Endothelial cell of umbilical vein (primary cell): Measurements from ENCODE around the gene LCT. TPM values are rescaled to one million over a fixed set of nuclear protein-coding genes. Genes with fewer than 3 reads are reported as not detected.
"Not testable (repeated sequence)": the region's sequence is repeated elsewhere in the genome, so short reads cannot be mapped to it uniquely, and the experiment has no call there.

Experiments
- BruUV-seq: library from RNA; stranded (reverse); fragments of 400-500 nt; replicated peaks from 2 replicates; lab custom pipeline; 2021; lab: Mats Ljungman, UMichigan
- CTCF ChIA-PET: fragments of 300-600, 350-600 bp; sonication (Branson Sonifier 250); formaldehyde crosslinking; loops from one replicate; lab custom pipeline; 2021; ENCODE audit warnings: antibody characterized with exemption, inconsistent platforms; lab: Charles Lee
- POLR2A ChIA-PET: fragments of 300-600, 350-600 bp; sonication (Branson Sonifier 250); formaldehyde crosslinking; loops from one replicate; lab custom pipeline; 2021; ENCODE audit warnings: antibody characterized with exemption, inconsistent platforms; lab: Charles Lee
- DNase-seq: peaks from one replicate; pipeline ENCODE4 v3.0.0-alpha.2; 2011; ENCODE audit warnings: low read depth, low spot score
- FAIRE-seq: peaks from 2 replicates; lab custom pipeline; 2011; peaks lifted over from hg19 to GRCh38; lab: Jason Lieb, UNC
- H2AFZ ChIP-seq: 2 replicates; pipeline ENCODE4 v1.6.0; 2012; ENCODE audit warnings: low read depth, low read length, control low read depth, inconsistent platforms
- H3K27ac ChIP-seq: 2 replicates; pipeline ENCODE4 v1.5.1; 2011; ENCODE audit warnings: low read depth, mild to moderate bottlenecking, control low read depth, low read length, moderate library complexity; ENCODE audit not compliant: insufficient read depth
- H3K27me3 ChIP-seq, 2 experiments: 2 replicates each; pipeline versions ENCODE4 v1.6.0 to v1.6.1; 2011; ENCODE audit warnings: low read length in 2 of 2, mixed read lengths in 1 of 2; ENCODE audit not compliant: control insufficient read depth in 2 of 2, insufficient read depth in 2 of 2
- H3K36me3 ChIP-seq, 2 experiments: 2 replicates in 1 of 2; 3 replicates in 1 of 2; pipeline ENCODE4 v1.5.1; 2011; ENCODE audit warnings: low read length in 2 of 2, mild to moderate bottlenecking in 1 of 2, moderate library complexity in 1 of 2; ENCODE audit not compliant: control insufficient read depth in 2 of 2, insufficient read depth in 2 of 2; ENCODE audit errors: extremely low read depth in 1 of 2
- H3K4me1 ChIP-seq: 3 replicates; pipeline ENCODE4 v1.5.1; 2011; ENCODE audit warnings: mild to moderate bottlenecking, low read length; ENCODE audit not compliant: control insufficient read depth, insufficient read depth; ENCODE audit errors: extremely low read depth
- H3K4me2 ChIP-seq: 2 replicates; pipeline ENCODE4 v1.6.1; 2011; ENCODE audit warnings: low read length, control low read depth, mixed read lengths; ENCODE audit not compliant: insufficient read depth
- H3K4me3 ChIP-seq, 3 experiments: fragments of 200-600 bp in 1 of 3; sonication (generic), shearing (Covaris generic) in 1 of 3; replicated peaks in 1 of 3; 2 replicates each; pipeline ENCODE4 v1.5.1; 2011 to 2016; ENCODE audit warnings: control low read depth in 3 of 3, low read length in 3 of 3, mild to moderate bottlenecking in 2 of 3, inconsistent platforms in 1 of 3, low read depth in 1 of 3, moderate library complexity in 1 of 3; ENCODE audit not compliant: insufficient read depth in 1 of 3
- H3K79me2 ChIP-seq: 2 replicates; pipeline ENCODE4 v1.6.0; 2012; ENCODE audit warnings: low read length, inconsistent platforms; ENCODE audit not compliant: control insufficient read depth, insufficient read depth
- H3K9ac ChIP-seq: replicated peaks from 2 replicates; pipeline ENCODE3; 2011; ENCODE audit warnings: low read length, control low read depth; ENCODE audit not compliant: insufficient read depth; ENCODE audit errors: extremely low read depth
- H3K9me1 ChIP-seq: replicated peaks from 3 replicates; pipeline ENCODE4 v1.6.0; 2011; ENCODE audit warnings: mild to moderate bottlenecking, low read length; ENCODE audit not compliant: control insufficient read depth, insufficient read depth; ENCODE audit errors: extremely low read depth
- H3K9me3 ChIP-seq: replicated peaks from 2 replicates; pipeline ENCODE4 v1.5.1; 2012; ENCODE audit warnings: low read length, inconsistent platforms; ENCODE audit not compliant: control insufficient read depth, insufficient read depth
- H4K20me1 ChIP-seq: replicated peaks from 2 replicates; pipeline ENCODE3; 2011; ENCODE audit warnings: mild to moderate bottlenecking, low read length; ENCODE audit not compliant: control insufficient read depth, insufficient read depth; ENCODE audit errors: extremely low read depth
- EZH2 ChIP-seq: IDR thresholded peaks from 2 replicates; pipeline ENCODE4 v1.6.1; 2012; ENCODE audit warnings: borderline replicate concordance, low read depth, mild to moderate bottlenecking, moderate library complexity, low read length, inconsistent platforms; ENCODE audit not compliant: severe bottlenecking
- POLR2AphosphoS5 ChIP-seq: IDR thresholded peaks from 2 replicates; pipeline ENCODE4 v1.6.1; 2012; ENCODE audit warnings: low read depth, mild to moderate bottlenecking, control low read depth, low read length, moderate library complexity; ENCODE audit not compliant: insufficient read depth
- dilution Hi-C: fragments of 300-500 bp; cut with MboI; formaldehyde crosslinking; loops from one replicate; pipeline ENCODE4 v1.15.0; 2019; ENCODE audit warnings: low sequenced_read_pairs; ENCODE audit not compliant: extremely low pct_ligation_motif_present
- intact Hi-C: fragments of 100-400 bp; cut with micrococcal nuclease; formaldehyde crosslinking; loops from one replicate; pipeline ENCODE4 v1.10.0; 2022
- polyA plus RNA-seq, 4 experiments: library from polyadenylated mRNA; depleted of rRNA in 3 of 4; stranded (reverse) in 3 of 4; unstranded in 1 of 4; fragments of >200 nt; gene quantifications; 2 replicates each; pipeline versions ENCODE4 v1.2.1 to v1.2.3, GENCODE V29; 2011 to 2012; ENCODE audit warnings: missing spikeins in 1 of 4
- total RNA-seq: library from RNA; stranded (reverse); gene quantifications from 2 replicates; pipeline ENCODE4 v1.2.3, GENCODE V29; 2021
- TF ChIP-seq, protein P1 (sequence below), 2 donors: IDR thresholded peaks; 1 replicate in 1 of 2; 2 replicates in 1 of 2; pipeline ENCODE4 v1.5.1; 2011; ENCODE audit warnings: low read length in 2 of 2, mild to moderate bottlenecking in 2 of 2, moderate library complexity in 2 of 2, control low read depth in 1 of 2, inconsistent platforms in 1 of 2, low read depth in 1 of 2; ENCODE audit not compliant: insufficient read depth in 1 of 2; ENCODE audit errors: extremely low read depth in 1 of 2
- TF ChIP-seq, protein P2 (sequence below): IDR thresholded peaks from 2 replicates; pipeline ENCODE4 v1.6.1; 2011; ENCODE audit not compliant: insufficient read depth, insufficient read length

LCT gene
- total and polyA plus RNA-seq, 2 donors (not counting 3 experiments of a cell fraction or from before 2014, with no cell fraction given): 0.07 TPM; not detected in 1

DNA sequence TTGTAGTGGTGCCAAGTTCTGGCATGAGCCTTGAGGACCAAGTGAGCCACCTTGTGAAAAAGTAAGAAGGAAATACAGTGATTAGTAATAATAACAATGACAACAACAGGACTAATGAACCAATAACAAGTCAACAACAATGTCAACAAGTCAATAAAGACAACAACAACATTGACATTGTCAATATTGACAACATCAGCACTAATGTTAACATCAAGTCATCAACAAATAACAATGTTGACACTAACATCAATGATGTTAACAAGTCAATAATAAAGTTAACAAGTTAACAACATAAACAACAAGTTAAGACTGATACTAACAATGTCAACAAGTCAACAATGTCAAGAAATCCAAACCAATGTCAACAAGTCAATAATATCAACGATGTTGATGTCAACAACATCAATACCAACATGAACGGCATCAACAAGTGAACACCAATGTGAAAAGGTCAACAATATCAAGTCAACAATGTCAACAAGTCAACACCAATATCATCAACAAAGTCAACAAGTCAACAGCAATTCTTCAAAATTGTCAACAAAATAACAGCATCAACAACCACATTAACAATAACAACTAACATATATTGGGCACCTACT, 24.0 kb downstream of the LCT start:
- BruUV-seq: no TSS peak
- H3K9ac ChIP-seq: no peak overlapping the region
- no peaks in the 10 kb centered on the region for H3K9me3 ChIP-seq
- H3K4me3 ChIP-seq: no peak overlapping the region
- dilution Hi-C loops (no loop called here), intact Hi-C loops (no loop called here)
- no peaks in the 10 kb centered on the region for H3K9me1 ChIP-seq
- no peak overlapping the region for H3K4me2 ChIP-seq
- DNase-seq: no peak
- ChIA-PET POLR2A (no interaction called here), CTCF (no interaction called here)
- no peaks in the 10 kb centered on the region for H3K4me1 ChIP-seq
- H3K27me3 ChIP-seq: peaks cover 0 to 3% of the 10 kb centered on the region in 2 experiments
- H2AFZ ChIP-seq: no peak overlapping the region
- H4K20me1 ChIP-seq: no peaks in the 10 kb centered on the region
- H3K36me3 ChIP-seq: no peaks in the 10 kb centered on the region
- H3K27ac ChIP-seq: no peak overlapping the region
- no peak for FAIRE-seq
- TF ChIP-seq, protein P1, sequence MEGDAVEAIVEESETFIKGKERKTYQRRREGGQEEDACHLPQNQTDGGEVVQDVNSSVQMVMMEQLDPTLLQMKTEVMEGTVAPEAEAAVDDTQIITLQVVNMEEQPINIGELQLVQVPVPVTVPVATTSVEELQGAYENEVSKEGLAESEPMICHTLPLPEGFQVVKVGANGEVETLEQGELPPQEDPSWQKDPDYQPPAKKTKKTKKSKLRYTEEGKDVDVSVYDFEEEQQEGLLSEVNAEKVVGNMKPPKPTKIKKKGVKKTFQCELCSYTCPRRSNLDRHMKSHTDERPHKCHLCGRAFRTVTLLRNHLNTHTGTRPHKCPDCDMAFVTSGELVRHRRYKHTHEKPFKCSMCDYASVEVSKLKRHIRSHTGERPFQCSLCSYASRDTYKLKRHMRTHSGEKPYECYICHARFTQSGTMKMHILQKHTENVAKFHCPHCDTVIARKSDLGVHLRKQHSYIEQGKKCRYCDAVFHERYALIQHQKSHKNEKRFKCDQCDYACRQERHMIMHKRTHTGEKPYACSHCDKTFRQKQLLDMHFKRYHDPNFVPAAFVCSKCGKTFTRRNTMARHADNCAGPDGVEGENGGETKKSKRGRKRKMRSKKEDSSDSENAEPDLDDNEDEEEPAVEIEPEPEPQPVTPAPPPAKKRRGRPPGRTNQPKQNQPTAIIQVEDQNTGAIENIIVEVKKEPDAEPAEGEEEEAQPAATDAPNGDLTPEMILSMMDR (IDR thresholded peaks at IDR 0.05; ENCODE audit: extremely low read depth in 1 of 2, insufficient read depth in 1 of 2, low read depth in 1 of 2, low read length in 2 of 2): no peak
- TF ChIP-seq EZH2: no peak
- no peak for TF ChIP-seq POLR2AphosphoS5
- TF ChIP-seq, protein P2, sequence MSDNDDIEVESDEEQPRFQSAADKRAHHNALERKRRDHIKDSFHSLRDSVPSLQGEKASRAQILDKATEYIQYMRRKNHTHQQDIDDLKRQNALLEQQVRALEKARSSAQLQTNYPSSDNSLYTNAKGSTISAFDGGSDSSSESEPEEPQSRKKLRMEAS: no peak
- H3K79me2 ChIP-seq: no peaks in the 10 kb centered on the region

DNA sequence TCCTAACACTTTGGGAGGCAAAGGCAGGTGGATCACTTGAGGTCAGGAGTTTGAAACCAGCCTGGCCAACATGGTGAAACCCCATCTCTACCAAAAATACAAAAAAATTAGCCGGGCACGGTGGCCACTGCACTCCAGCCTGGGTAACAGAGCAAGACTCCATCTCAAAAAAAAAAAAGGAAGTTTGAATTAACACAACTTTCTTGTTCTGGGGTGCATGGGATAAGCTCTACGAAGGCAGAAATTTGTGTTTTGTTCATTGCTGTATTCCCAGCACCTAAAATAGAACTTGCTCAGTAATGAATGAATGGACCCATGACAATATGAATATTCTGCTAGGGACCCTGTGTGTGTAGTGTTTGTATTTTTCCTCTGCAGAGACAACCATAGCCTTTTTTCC, 29.1 kb downstream of the LCT start:
- H3K79me2 ChIP-seq, H3K36me3 ChIP-seq, H3K9me3 ChIP-seq, H3K27me3 ChIP-seq, POLR2A ChIA-PET, H3K4me1 ChIP-seq, BruUV-seq, H3K4me2 ChIP-seq, H3K27ac ChIP-seq, FAIRE-seq, H3K9me1 ChIP-seq, DNase-seq, H4K20me1 ChIP-seq, intact Hi-C loops, H2AFZ ChIP-seq, H3K4me3 ChIP-seq, dilution Hi-C loops, H3K9ac ChIP-seq: not testable (repeated sequence)
- CTCF ChIA-PET: interaction anchor here (2.7 kb wide), 1 partner anchor 10 kb away, joined by 21 read pairs; no protein-coding TSS in a partner anchor
